ENCODE results near the gene MED27. TPM values are rescaled to one million over a fixed set of nuclear protein-coding genes. Genes with fewer than 3 reads are reported as not detected.
A peak's percentile ranks its signal among the peaks of the same experiment; 100 is the strongest.

The MED27 gene
- total and polyA plus RNA-seq, 2 of the 13 experiments (the other 11 are each of a cell fraction or from before 2014, with no cell fraction given), result 16.9 to 19.0 TPM

DNA sequence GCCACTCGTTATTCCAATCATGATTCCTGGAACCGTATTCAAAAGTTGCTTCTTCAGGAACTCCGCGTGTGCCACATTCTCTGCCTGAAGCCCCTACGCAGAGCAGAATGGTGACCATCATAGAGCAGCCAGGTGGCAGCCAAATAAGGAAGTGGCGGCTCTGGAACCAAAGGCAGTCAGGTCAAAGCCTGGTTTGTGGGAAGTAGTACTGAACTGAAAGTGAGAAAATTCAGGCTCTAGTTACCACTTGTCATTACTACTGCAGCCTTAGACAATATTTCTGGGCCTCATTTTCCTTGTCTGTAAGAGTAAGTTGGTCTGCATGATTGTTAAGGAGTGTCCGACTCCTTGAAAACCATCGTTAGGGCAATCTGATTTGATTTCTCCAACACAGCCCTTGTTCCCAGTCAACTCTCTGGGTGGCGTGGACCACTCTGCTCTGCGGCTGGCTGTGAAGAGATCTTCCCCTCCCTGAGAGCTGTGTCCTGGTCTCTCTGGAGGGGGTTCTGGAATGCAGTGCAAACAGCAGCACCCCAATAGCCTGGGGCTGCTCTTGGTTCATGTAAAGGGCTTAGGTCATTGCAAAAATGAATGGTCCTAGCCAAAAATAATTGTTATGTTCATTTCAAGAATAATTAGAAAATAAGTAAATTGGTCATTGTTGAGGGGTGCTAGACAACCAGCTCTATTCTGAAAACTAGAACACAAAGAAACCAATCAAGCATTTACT lies 102.4 kb downstream of the MED27 start:
- H3K79me2 ChIP-seq (ENCODE audit: insufficient read depth, low read length), result no peaks in the 10 kb centered on the region
- TF ChIP-seq ZNF597 (CRISPR knock-in tag; IDR thresholded peaks at IDR 0.05) (no peak), RFXAP (CRISPR knock-in tag; IDR thresholded peaks at IDR 0.05; ENCODE audit: borderline replicate concordance) (no peak), ZNF790 (CRISPR knock-in tag; IDR thresholded peaks at IDR 0.05; ENCODE audit: borderline replicate concordance) (no peak), ZZZ3 (CRISPR knock-in tag; IDR thresholded peaks at IDR 0.05; ENCODE audit: borderline replicate concordance) (no peak)
- no peaks in the 10 kb centered on the region for H3K27me3 ChIP-seq (ENCODE audit: control insufficient read depth in 1 of 2, insufficient read depth in 2 of 2, low read length in 2 of 2)
- ChIA-PET CTCF (ENCODE audit: low intra/inter-chr PET ratio, low total read pairs) (no interaction called here), POLR2A (no interaction called here)
- H2AFZ ChIP-seq (ENCODE audit: low read length), result no peak overlapping the region
- no peak overlapping the region for H3K27ac ChIP-seq (ENCODE audit: extremely low read length, insufficient read depth, low read length)
- no peak for ATAC-seq
- H3K9me3 ChIP-seq (ENCODE audit: low read length), result no peaks in the 10 kb centered on the region
- in situ Hi-C loops (cut with HindIII; ENCODE audit: extremely low pct_ligation_motif_present, low pct_unique_long_range_greater_than_20kb) (no loop called here), intact Hi-C loops (cut with micrococcal nuclease; ENCODE audit: unreplicated experiment) (no loop called here)
- DNase-seq (ENCODE audit: low spot score), result no peak
- no peak overlapping the region for H3K4me2 ChIP-seq (ENCODE audit: low read depth, low read length)
- H3K9ac ChIP-seq (ENCODE audit: insufficient read depth, low read depth, low read length), result no peak overlapping the region
- H3K36me3 ChIP-seq (replicated peaks in 1 of 2; ENCODE audit: control insufficient read depth in 1 of 2, insufficient read depth in 2 of 2, low read length in 2 of 2), result no peaks in the 10 kb centered on the region; a peak in 1 of 5 replicates
- peaks cover 10% of the 10 kb centered on the region for H3K4me1 ChIP-seq (ENCODE audit: insufficient read depth, low read length)
- H3K4me3 ChIP-seq (replicated peaks in 1 of 3; ENCODE audit: insufficient read depth in 1 of 3, low read depth in 2 of 3, low read length in 3 of 3), result no peak overlapping the region
- 96% methylated on average over 10 of the region's 10 CpGs for WGBS (ENCODE audit: low lambda C conversion rate)
- FAIRE-seq, result no peak
- BruUV-seq (replicated peaks), result no TSS peak
- H4K20me1 ChIP-seq (ENCODE audit: insufficient read depth, low read length), result no peaks in the 10 kb centered on the region

- in situ Hi-C loops (cut with HindIII; ENCODE audit: extremely low pct_ligation_motif_present, low pct_unique_long_range_greater_than_20kb) (no loop called here), intact Hi-C loops (cut with micrococcal nuclease; ENCODE audit: unreplicated experiment) (no loop called here)
- POLR2A ChIA-PET, result no interaction called here
- Histone ChIP-seq H3K27ac (ENCODE audit: extremely low read length, insufficient read depth, low read length) (peak overlapping the region; percentile 3), H3K4me2 (ENCODE audit: low read depth, low read length) (no peak overlapping the region), H3K79me2 (ENCODE audit: insufficient read depth, low read length) (no peaks in the 10 kb centered on the region), H3K4me1 (ENCODE audit: insufficient read depth, low read length) (peaks cover 10% of the 10 kb centered on the region), H3K9ac (ENCODE audit: insufficient read depth, low read depth, low read length) (no peak overlapping the region), H4K20me1 (ENCODE audit: insufficient read depth, low read length) (no peaks in the 10 kb centered on the region), H3K36me3 (replicated peaks in 1 of 2; ENCODE audit: control insufficient read depth in 1 of 2, insufficient read depth in 2 of 2, low read length in 2 of 2) (no peaks in the 10 kb centered on the region; a peak in 1 of 5 replicates), H3K27me3 (ENCODE audit: control insufficient read depth in 1 of 2, insufficient read depth in 2 of 2, low read length in 2 of 2) (no peaks in the 10 kb centered on the region), H3K4me3 (replicated peaks in 1 of 3; ENCODE audit: insufficient read depth in 1 of 3, low read depth in 2 of 3, low read length in 3 of 3) (no peak overlapping the region), H2AFZ (ENCODE audit: low read length) (no peak overlapping the region), H3K9me3 (ENCODE audit: low read length) (no peaks in the 10 kb centered on the region)
- CTCF ChIA-PET (ENCODE audit: low intra/inter-chr PET ratio, low total read pairs), result no interaction called here
- ATAC-seq (no peak), FAIRE-seq (no peak), DNase-seq (ENCODE audit: low spot score) (peak; percentile 7)
- no TSS peak for BruUV-seq (replicated peaks)
- WGBS (ENCODE audit: low lambda C conversion rate), result 85% methylated on average over 5 of the region's 5 CpGs
- no peak for TF ChIP-seq NFRKB (IDR thresholded peaks at IDR 0.05)
These were observed 103.2 kb downstream of the MED27 start for GRCh38 chr9:131976157-131977108.
